GM12873 (cell line): ENCODE results near the gene ISY1.

Experiments used
- CTCF ChIP-seq: IDR thresholded peaks from 2 replicates; pipeline ENCODE4 v1.5.1; 2012; ENCODE audit warnings: low read depth, mild to moderate bottlenecking, moderate library complexity, low read length, control low read depth; ENCODE audit not compliant: insufficient read depth; ENCODE audit errors: missing control alignments

ISY1 gene

GRCh38 chr3:129126726-129127280 lies 34.1 kb downstream of the ISY1 start:
- no peak for TF ChIP-seq CTCF

- TF ChIP-seq CTCF: no peak
These were observed 37.4 kb downstream of the ISY1 start for GRCh38 chr3:129123314-129124060.

- TF ChIP-seq CTCF: no peak
These were observed 38.4 kb downstream of the ISY1 start for GRCh38 chr3:129122412-129123011.

DNA sequence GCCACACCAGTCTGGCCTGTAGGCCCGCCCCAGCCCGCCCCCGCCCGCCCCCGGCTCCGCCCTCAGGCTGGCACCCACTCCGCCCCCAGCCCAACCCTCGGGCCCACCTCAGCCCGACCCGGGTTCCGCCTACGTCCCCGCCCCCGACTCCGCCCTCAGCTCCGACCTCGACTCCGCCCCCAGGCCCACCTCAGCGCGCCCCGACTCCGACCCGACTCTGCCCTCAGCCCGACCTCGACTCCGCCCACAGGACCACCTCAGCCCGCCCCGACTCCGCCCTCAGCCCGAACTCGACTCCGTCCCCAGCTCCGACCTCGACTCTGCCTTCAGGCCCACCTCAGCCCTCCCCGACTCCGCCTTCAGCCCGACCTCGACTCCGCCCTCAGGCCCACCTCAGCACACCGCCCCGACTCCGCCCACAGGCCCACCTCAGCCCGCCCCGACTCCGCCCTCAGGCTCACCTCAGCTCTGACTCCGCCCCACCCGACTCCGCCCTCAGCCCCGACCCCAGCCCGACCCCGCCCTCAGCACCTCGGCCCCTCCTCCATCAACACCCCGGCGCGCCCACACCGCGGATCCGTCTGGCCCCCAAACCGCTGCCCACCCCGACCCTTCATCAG lies 39.0 kb downstream of the ISY1 start, which contains the start of gene RAB43:
Gene RAB43 (minus strand): TSS at position 13 of the 620 bp plus-strand sequence. CDS start 315 bp downstream, outside the sequence.
- TF ChIP-seq CTCF: no peak

DNA sequence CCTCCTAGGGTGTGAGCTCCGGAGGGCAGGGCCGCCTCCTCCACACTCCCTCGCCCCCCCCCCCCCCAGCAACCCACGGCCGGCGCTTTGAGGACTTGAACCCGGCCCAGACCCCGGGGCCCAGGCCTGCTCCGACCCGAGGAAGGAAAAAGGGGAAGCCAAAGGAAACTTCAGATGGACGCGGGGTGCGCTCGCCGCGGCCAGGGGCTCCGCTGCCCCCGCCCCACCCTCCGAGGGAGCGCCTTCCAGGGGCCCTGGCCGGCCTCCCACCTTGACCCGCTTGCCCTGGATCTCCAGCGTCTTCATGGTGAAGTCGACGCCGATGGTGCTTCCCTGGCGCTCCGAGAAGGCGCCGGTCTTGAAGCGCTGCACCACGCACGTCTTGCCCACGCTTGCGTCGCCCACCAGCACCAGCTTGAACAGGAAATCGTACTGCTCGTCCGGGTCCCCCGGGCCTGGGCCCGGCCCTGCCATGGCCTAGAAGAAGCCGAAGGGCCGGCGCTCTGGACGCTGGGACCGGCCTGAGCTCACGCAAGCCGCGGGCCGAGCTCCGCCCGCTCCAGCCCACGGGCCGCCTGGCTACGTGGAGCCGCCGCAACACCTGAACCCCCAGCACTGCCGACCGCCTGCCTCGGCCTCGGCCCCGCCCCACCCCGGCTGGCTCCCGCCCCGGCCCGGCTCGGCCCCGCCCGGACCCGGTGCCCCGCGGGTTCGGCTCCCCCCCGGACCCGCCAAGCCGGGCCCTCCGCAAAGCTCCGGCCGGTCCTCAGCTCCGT lies 39.7 kb downstream of the ISY1 start:
- TF ChIP-seq CTCF: no peak

GRCh38 chr3:129120254-129121004 lies 40.4 kb downstream of the ISY1 start:
- peak; percentile 15 for TF ChIP-seq CTCF
